ENCODE measurements around the gene AP1B1. TPM values are rescaled to one million over a fixed set of nuclear protein-coding genes. Genes with fewer than 3 reads are reported as not detected.
"Not testable (repeated sequence)": the region's sequence is repeated elsewhere in the genome, so short reads cannot be mapped to it uniquely, and the experiment has no call there.

AP1B1 gene
- total RNA-seq, 2 experiments from 2014 or later, result 56.6 to 59.9 TPM

DNA sequence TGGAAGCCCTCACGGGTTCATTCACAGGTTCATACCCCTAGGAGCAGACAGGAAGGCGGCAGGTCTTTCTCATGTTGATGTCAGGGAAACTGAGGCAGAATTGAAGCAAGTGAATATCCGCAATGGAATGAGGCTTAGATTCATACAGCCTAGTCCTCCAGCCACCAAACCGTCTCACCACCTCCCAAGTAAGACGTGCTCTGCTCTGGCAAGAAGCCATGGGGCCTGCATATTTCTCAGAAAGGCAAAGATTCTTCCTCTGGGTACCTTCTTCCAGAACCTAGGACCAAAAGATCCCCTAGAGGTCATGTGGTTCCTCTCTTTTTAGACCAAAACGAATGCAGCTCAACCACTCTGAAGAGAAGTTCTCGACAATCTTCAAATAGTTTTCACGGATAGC lies 1.7 kb downstream of the AP1B1 start:
- Mint-ChIP-seq H3K36me3 (ENCODE audit: low read depth) (peaks cover 9% of the 10 kb centered on the region), H3K4me1 (peaks cover 40% of the 10 kb centered on the region), H3K4me3 (peak overlapping the region; percentile 87), H3K27ac (peak overlapping the region; percentile 74), H3K27me3 (no peaks in the 10 kb centered on the region), H3K9me3 (ENCODE audit: low read depth) (no peaks in the 10 kb centered on the region)
- CTCF ChIA-PET, result interaction anchor here (0.6 to 1.5 kb wide), 2 partner anchors 10 to 26 kb away, joined by 3 to 5 read pairs; no protein-coding TSS in a partner anchor
- intact Hi-C loops (cut with DNase I, micrococcal nuclease), result loop anchor here in 1 of 2 experiments (5.0 to 10.0 kb wide), 2 partner anchors 502 to 644 kb away; partner anchors contain the start of genes CHEK2, HSCB and ZNRF3
- POLR2A ChIA-PET, result no interaction called here
- DNase-seq, result no peak
- ATAC-seq, result no peak

DNA sequence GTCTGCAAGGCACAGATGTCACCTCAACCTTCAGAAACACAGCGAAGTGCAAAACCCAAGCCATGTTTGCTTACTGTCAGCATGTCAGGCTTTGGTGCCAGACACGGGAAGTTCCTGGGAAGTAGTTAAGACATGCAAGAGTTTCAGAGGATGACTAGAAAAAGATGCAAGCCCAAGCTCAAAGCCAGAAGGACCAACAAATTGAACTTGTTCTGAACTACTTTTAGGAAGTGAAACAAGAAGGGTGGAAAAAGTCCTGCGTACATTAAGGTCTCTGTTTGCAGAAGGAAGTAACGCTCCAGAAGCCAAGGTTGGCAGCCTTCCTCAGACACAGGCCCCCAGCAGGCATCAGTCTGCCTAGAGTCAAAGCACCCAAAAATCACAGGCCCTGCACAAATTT lies 2.6 kb downstream of the AP1B1 start:
- peaks cover 9% of the 10 kb centered on the region for H3K36me3 Mint-ChIP-seq (ENCODE audit: low read depth)
- peak overlapping the region; percentile 40 for H3K27ac Mint-ChIP-seq
- no peaks in the 10 kb centered on the region for H3K9me3 Mint-ChIP-seq (ENCODE audit: low read depth)
- ATAC-seq (no peak), DNase-seq (no peak)
- intact Hi-C loops (cut with DNase I, micrococcal nuclease), result loop anchor here in 1 of 2 experiments (5.0 to 10.0 kb wide), 2 partner anchors 501 to 643 kb away; partner anchors contain the start of genes CHEK2, HSCB and ZNRF3
- H3K4me3 Mint-ChIP-seq, result no peak overlapping the region
- no peaks in the 10 kb centered on the region for H3K27me3 Mint-ChIP-seq
- CTCF ChIA-PET, result interaction anchor here (1.5 kb wide), 1 partner anchor 9 kb away, joined by 5 read pairs; no protein-coding TSS in a partner anchor
- POLR2A ChIA-PET, result no interaction called here
- peaks cover 41% of the 10 kb centered on the region for H3K4me1 Mint-ChIP-seq

- CTCF ChIA-PET, result interaction anchor here (0.5 to 1.5 kb wide), 4 partner anchors 9 to 617 kb away, joined by 3 to 5 read pairs (median 3); no protein-coding TSS in a partner anchor
- ATAC-seq, result no peak
- Mint-ChIP-seq H3K4me3 (no peak overlapping the region), H3K27ac (peak overlapping the region; percentile 40), H3K9me3 (ENCODE audit: low read depth) (no peaks in the 10 kb centered on the region), H3K4me1 (peaks cover 45% of the 10 kb centered on the region), H3K36me3 (ENCODE audit: low read depth) (peaks cover 9% of the 10 kb centered on the region), H3K27me3 (no peaks in the 10 kb centered on the region)
- DNase-seq, result no peak
- POLR2A ChIA-PET, result interaction anchor here (0.6 kb wide), 1 partner anchor 307 kb away, joined by 3 read pairs; no protein-coding TSS in a partner anchor
- intact Hi-C loops (cut with DNase I, micrococcal nuclease), result loop anchor here in 1 of 2 experiments (5.0 to 10.0 kb wide), 2 partner anchors 500 to 643 kb away; partner anchors contain the start of genes CHEK2, HSCB and ZNRF3
These were observed 3.1 kb downstream of the AP1B1 start for GRCh38 chr22:29385151-29385704.

DNA sequence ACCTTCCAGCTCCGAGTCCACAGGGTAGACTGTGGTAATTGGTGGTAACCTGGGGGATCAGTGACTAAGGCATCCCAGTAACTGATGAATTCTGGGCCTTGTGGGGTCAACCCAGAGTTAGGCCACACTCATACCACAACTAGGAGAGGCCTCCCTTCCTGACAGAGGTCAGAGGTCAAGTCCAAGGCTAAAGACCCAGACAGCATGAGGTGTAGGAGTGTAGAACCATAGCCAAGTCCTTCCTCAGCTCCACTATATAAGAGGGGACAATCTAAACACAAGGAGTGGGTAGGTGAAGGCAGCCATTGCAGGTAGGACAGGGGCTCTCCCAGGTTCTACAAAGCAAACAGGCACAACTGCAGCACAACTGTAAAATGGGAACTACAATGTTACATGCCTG lies 4.6 kb downstream of the AP1B1 start:
- Mint-ChIP-seq H3K9me3 (ENCODE audit: low read depth) (no peaks in the 10 kb centered on the region), H3K4me3 (no peak overlapping the region), H3K4me1 (peaks cover 45% of the 10 kb centered on the region), H3K36me3 (ENCODE audit: low read depth) (peaks cover 10% of the 10 kb centered on the region), H3K27ac (no peak overlapping the region), H3K27me3 (no peaks in the 10 kb centered on the region)
- ChIA-PET CTCF (interaction anchor here (1.6 kb wide), 1 partner anchor 8 kb away, joined by 3 read pairs; no protein-coding TSS in a partner anchor), POLR2A (no interaction called here)
- DNase-seq (no peak), ATAC-seq (no peak)
- intact Hi-C loops (cut with DNase I, micrococcal nuclease), result loop anchor here in 1 of 2 experiments (10.0 kb wide), 1 partner anchor 499 kb away; the partner anchor contains the start of gene ZNRF3

DNA sequence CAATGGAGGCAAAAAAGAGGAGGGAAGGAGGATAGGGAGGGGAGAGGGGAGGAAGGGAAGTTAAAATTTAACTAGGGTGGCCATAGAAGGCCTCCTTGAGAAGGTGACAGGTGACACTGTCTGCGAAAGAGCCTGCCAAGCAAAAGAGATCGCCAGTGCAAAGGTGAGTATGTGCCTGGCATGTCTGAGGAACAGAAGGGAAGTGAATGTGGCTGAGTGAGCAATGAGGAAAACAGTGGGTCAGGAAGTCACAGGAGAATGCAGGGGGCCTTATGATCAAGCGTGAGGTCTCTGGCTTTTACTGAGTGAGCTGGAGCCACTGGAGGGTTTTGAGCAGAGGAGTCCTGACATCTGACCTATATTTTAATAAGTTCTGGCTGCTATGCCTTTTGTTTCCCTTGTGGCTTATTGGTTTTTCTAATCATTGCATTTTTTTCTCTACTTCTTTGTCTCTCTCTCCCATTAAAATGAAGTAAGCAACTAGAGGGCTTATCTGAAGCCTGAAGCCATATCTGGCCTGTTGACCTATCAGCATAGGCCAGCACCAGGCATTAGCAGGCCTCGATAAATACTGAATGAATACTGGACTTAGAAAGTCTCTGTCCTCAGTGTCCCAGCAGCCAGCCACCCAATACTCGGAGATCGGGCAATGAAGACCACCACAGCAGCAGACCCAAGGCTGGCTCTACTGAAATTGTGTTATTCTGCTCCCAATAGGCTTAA lies 5.6 kb downstream of the AP1B1 start:
- Mint-ChIP-seq H3K36me3 (ENCODE audit: low read depth) (peaks cover 11% of the 10 kb centered on the region), H3K9me3 (ENCODE audit: low read depth) (no peaks in the 10 kb centered on the region), H3K4me1 (peaks cover 43% of the 10 kb centered on the region), H3K27ac (peak overlapping the region; percentile 62), H3K27me3 (no peaks in the 10 kb centered on the region), H3K4me3 (no peak overlapping the region)
- intact Hi-C loops (cut with DNase I, micrococcal nuclease), result loop anchor here in 1 of 2 experiments (10.0 kb wide), 1 partner anchor 498 kb away; the partner anchor contains the start of gene ZNRF3
- POLR2A ChIA-PET, result no interaction called here
- no peak for DNase-seq
- ATAC-seq, result no peak
- CTCF ChIA-PET, result no interaction called here

DNA sequence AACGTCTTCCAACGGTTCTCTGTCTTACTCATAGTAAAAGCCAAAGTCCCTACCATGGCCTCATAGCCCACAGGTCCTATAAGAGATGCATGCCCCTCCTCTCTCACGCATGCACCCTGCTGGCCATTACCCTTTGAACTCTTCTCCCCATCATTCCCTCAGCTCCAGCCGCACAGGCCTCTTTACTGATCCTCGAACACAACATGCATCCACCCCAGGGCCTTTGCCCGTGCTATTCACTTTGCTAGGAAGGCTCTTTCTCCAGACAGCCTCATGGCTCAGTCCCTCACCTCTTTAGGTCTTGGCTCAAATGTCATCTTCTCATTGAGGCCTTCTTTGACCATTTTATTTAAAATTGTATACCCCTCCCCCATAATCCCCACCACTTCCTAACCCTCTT lies 7.5 kb downstream of the AP1B1 start:
- ChIA-PET POLR2A (no interaction called here), CTCF (no interaction called here)
- H3K4me3 Mint-ChIP-seq, result no peak overlapping the region
- intact Hi-C loops (cut with DNase I, micrococcal nuclease), result loop anchor here in 1 of 2 experiments (10.0 kb wide), 1 partner anchor 496 kb away; the partner anchor contains the start of gene ZNRF3
- no peaks in the 10 kb centered on the region for H3K9me3 Mint-ChIP-seq (ENCODE audit: low read depth)
- ATAC-seq (no peak), DNase-seq (no peak)
- no peaks in the 10 kb centered on the region for H3K27me3 Mint-ChIP-seq
- H3K4me1 Mint-ChIP-seq, result peaks cover 37% of the 10 kb centered on the region
- H3K27ac Mint-ChIP-seq, result peak overlapping the region; percentile 5
- peaks cover 23% of the 10 kb centered on the region for H3K36me3 Mint-ChIP-seq (ENCODE audit: low read depth)

DNA sequence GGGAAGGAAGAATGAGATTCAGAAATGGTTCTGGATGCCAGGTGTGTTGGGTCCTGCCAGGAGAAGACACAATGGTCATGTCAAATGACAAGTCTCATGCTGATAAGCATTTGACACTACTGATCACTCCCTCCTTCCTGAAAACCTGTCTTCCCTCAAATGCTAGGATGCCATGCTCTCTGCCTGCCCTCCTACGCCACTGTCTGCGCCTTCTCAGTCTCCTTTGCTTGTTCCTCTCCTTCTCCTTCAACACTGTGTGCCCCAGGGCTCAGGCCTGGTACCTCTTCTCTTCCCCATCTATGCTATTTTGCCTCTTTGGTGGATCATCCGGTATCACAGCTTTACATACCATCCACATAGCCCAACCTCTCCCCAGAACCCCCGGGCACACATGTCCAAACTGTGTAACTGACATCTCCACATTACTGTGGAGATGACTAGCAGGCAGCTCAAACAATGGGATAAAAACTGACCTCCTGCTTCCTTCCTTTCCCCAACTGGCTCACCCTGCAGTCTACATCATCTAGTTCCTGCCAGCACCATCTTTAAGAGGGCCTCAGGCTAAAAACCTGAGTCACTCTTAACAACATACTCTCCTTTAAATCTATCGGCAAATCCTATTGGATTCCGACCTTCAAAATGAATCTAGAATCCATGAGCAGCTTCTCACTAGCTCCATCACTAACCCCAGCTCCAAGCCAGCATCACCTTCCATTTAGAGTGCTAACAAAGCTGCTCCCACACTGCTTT lies 8.2 kb downstream of the AP1B1 start:
- H3K27ac Mint-ChIP-seq, result peak overlapping the region; percentile 5
- intact Hi-C loops (cut with DNase I, micrococcal nuclease), result loop anchor here in 1 of 2 experiments (10.0 kb wide), 1 partner anchor 495 kb away; the partner anchor contains the start of gene ZNRF3
- POLR2A ChIA-PET, result no interaction called here
- H3K4me3 Mint-ChIP-seq, result no peak overlapping the region
- CTCF ChIA-PET, result no interaction called here
- no peaks in the 10 kb centered on the region for H3K27me3 Mint-ChIP-seq
- H3K36me3 Mint-ChIP-seq (ENCODE audit: low read depth), result peaks cover 28% of the 10 kb centered on the region
- no peak for DNase-seq
- H3K4me1 Mint-ChIP-seq, result peaks cover 38% of the 10 kb centered on the region
- no peak for ATAC-seq
- H3K9me3 Mint-ChIP-seq (ENCODE audit: low read depth), result no peaks in the 10 kb centered on the region

- intact Hi-C loops (cut with DNase I, micrococcal nuclease), result no loop called here
- H3K9me3 Mint-ChIP-seq (ENCODE audit: low read depth), result no peaks in the 10 kb centered on the region
These were observed 9.1 kb downstream of the AP1B1 start for GRCh38 chr22:29379258-29379657.

DNA sequence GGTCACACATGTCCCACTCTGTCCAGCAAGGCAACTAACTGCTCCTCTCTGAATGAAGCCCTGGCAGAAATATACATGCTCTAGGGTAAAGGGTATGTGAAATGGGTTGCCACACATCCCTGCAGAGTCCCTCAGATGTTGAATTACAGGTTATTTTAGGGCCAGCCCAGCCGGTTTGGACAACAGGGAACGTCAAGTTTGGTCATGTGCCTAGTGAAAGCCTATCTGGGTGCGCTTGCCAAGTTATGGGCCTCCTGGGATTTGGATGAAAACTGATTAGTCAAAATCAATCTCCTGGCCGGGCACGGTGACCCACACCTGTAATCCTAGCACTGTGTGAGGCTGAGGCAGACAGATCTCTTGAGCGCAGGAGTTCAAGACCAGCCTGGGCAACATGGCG lies 10.4 kb downstream of the AP1B1 start:
- ChIA-PET POLR2A (interaction anchor here (0.6 kb wide), 1 partner anchor 14 kb away, joined by 4 read pairs; no protein-coding TSS in a partner anchor), CTCF (interaction anchor here (0.6 kb wide), 1 partner anchor 132 kb away, joined by 8 read pairs; no protein-coding TSS in a partner anchor)
- Mint-ChIP-seq H3K27ac (no peak overlapping the region), H3K36me3 (ENCODE audit: low read depth) (peaks cover 34% of the 10 kb centered on the region), H3K9me3 (ENCODE audit: low read depth) (no peaks in the 10 kb centered on the region), H3K4me1 (peaks cover 35% of the 10 kb centered on the region), H3K27me3 (no peaks in the 10 kb centered on the region), H3K4me3 (no peak overlapping the region)
- DNase-seq (no peak), ATAC-seq (no peak)
- intact Hi-C loops (cut with DNase I, micrococcal nuclease), result no loop called here

More at GRCh38 chr22:29379258-29379657, 9.1 kb downstream of the AP1B1 start:
- Mint-ChIP-seq H3K4me1 (peaks cover 40% of the 10 kb centered on the region), H3K36me3 (ENCODE audit: low read depth) (peaks cover 34% of the 10 kb centered on the region), H3K4me3 (no peak overlapping the region), H3K27ac (no peak overlapping the region), H3K27me3 (no peaks in the 10 kb centered on the region)
- POLR2A ChIA-PET, result no interaction called here
- CTCF ChIA-PET, result no interaction called here
- ATAC-seq (no peak), DNase-seq (no peak)

DNA sequence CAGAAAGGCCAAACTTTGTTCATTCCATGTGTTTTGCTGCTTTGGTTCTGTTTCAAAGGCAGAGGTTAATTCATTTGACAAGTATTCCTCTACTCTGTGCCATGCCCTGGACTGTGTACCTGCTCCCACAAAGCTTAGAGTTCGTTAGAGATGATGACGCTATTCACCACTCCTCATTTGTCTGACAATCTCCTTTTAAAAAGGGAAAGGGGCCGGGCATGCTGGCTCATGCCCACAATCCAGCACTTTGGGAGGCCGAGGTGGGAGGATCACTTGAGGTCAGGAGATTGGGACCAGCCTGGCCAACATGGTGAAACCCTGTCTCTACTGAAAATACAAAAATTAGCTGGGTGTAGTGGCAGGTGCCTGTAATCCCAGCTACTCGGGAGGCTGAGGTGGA lies 11.7 kb downstream of the AP1B1 start:
- intact Hi-C loops (cut with DNase I, micrococcal nuclease); DNase-seq; ATAC-seq; H3K27me3 Mint-ChIP-seq; H3K9me3 Mint-ChIP-seq (ENCODE audit: low read depth); H3K4me3 Mint-ChIP-seq; POLR2A ChIA-PET: not testable (repeated sequence)
- H3K36me3 Mint-ChIP-seq (ENCODE audit: low read depth), result peaks cover 34% of the 10 kb centered on the region
- CTCF ChIA-PET, result interaction anchor here (2.2 kb wide), 1 partner anchor 9 kb away, joined by 5 read pairs; no protein-coding TSS in a partner anchor
- H3K27ac Mint-ChIP-seq, result peak overlapping the region; percentile 85
- H3K4me1 Mint-ChIP-seq, result peaks cover 26% of the 10 kb centered on the region

All from activated CD4-positive, alpha-beta T cell treated with anti-CD3 and anti-CD28 coated beads for 36 hours (primary cell).